DMS53 treated with DMSO at 0.1 percent for 48 hours (cell line): ENCODE measurements around the gene OASL.
A peak's percentile ranks its signal among the peaks of the same experiment; 100 is the strongest.

ENCODE experiments used
- DNase-seq: peaks from one replicate; lab custom pipeline; 2025; ENCODE audit not compliant: unreplicated experiment; lab: John Stamatoyannopoulos, UW

Gene OASL

DNA sequence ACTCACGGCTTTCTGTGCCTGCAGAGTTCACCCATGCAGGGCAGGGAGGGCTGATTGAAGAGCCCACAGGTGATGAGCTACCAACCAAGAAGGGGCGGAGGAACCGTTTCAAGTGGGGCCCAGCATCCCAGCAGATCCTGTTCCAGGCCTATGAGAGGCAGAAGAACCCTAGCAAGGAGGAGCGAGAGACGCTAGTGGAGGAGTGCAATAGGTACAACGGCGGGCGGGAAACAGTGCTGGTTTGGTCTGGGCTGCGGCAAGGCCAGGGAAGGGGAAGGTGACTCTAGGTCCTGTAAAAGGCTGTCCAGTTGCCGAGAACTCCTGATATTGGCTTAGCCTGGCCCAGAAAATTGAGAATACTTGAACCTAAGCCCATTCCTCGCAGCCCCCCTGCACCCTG, 45.5 kb downstream of the OASL start:
- no peak for DNase-seq

- no peak for DNase-seq
Observed at GRCh38 chr12:120992989-120993388, 46.1 kb downstream of the OASL start.

GRCh38 chr12:120991965-120992364, 47.1 kb downstream of the OASL start:
- DNase-seq = no peak

DNA sequence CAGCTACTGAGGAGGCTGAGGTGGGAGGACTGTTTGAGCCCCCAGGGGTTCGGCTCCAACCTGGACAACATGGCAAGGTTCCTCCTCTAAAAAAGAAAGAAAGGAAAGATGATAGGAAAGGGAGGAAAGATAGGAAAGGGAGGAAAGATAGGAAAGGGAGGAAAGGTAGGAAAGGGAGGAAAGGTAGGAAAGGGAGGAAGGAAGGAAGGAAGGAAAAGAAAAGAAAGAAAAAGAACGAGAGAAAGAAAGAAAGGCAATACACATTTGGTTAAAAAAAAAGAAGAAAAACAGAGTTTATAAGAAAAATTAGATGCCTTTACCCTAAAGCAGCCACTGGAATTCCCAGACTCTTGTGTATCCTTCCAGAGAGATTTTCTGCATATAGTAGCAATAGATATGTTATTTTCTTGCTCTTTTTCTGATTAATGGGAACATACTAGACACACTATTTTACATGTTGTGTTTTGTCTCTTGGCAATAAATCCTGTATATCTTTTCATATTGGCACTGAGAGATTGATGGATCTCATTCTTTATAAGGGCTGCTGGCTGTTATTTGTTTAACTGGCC, 48.5 kb downstream of the OASL start:
- no peak for DNase-seq

- no peak for DNase-seq
Observed at GRCh38 chr12:120989687-120990086, 49.4 kb downstream of the OASL start.

GRCh38 chr12:120988658-120989057, 50.4 kb downstream of the OASL start:
- no peak for DNase-seq

GRCh38 chr12:120988234-120988633, 50.8 kb downstream of the OASL start:
- no peak for DNase-seq

- DNase-seq = peak; percentile 36
Observed at GRCh38 chr12:120984351-120984898, 54.6 kb downstream of the OASL start.

GRCh38 chr12:120983759-120984158, 55.3 kb downstream of the OASL start:
- no peak for DNase-seq

DNA sequence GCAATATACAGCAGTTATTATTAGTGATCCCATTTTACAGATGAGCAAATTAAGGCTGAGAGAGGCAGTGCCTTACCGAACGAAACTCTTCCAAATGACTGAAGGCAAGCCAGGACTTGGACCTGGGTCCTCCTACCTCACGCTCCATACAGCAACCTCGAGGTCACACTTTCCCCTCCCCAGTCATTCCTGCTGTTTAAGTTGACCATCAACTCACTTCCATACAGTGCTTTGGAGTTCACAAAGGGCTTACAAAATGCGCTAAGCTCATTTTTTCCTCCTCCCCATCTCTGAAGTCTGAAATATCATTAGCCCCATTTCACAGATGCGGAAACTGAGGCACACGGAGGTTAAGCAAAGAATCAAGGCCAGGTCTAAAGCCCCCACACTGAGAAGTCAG, 56.4 kb downstream of the OASL start:
- DNase-seq = no peak

DNA sequence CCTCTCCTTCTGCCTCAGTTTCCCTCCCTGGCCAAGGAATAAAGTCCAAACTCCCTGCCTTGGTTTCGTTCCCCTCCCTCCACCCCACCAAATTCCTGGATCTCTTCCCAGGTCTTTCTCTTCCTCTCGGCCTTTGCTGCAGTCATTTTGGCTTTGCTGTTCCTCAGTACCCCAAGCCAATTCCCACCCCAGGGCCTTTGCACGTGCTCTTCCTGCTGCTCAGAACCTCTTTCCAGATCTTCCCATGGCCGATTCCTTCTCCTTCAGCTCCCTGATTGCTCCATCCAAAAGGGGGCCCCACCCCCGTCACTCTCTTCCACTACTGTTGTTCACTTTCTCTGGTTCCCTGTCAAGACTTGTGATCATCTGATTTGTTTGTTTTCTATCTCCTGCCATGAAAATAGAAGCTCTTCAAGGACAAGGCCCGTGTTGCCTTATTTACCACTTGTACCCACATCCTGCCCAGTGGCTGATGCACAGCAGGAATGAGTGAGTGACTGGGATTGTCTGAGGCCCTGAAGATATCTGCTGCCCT, 57.6 kb downstream of the OASL start:
- no peak for DNase-seq

GRCh38 chr12:120980800-120981368, 58.2 kb downstream of the OASL start:
- no peak for DNase-seq

GRCh38 chr12:120979862-120980696, 59.0 kb downstream of the OASL start:
- peak; percentile 29 for DNase-seq

DNA sequence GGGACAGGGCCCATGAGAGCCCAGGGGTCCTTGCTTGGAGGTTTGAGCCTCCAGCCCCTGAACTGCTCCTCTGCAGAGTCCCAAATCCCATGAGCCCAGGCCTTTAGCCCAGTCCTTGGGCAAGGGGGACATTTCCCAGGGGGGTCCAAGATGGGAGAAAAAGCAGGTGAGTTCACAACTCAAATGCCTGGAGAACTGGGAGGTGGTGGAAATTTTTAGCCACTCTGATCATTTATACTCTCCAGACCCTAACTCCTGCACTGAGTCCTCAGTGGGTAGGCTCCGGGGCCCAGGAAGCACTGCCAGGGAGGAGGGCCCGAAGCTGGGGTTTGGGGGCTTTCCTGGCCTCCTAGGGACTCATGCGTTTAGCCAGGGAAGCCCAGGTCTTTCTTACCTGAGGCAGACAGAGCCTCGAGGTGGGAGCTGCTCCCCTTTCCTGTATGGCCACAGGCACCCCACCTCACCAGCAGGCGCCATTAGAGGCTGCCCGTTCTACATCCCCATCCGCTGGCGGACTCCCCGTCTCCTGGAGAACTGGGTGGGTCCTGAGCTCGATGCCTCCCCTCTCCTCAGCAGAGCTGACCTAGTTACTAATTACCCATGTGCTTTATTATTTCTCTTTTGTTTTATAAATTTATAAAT, 59.7 kb downstream of the OASL start:
- no peak for DNase-seq

GRCh38 chr12:120978296-120979219, 60.5 kb downstream of the OASL start, which contains the start of gene HNF1A:
TSS of gene HNF1A (plus strand) at chr12:120978543. CDS start at chr12:120978769, 226 bp downstream.
- peak; percentile 68 for DNase-seq

DNA sequence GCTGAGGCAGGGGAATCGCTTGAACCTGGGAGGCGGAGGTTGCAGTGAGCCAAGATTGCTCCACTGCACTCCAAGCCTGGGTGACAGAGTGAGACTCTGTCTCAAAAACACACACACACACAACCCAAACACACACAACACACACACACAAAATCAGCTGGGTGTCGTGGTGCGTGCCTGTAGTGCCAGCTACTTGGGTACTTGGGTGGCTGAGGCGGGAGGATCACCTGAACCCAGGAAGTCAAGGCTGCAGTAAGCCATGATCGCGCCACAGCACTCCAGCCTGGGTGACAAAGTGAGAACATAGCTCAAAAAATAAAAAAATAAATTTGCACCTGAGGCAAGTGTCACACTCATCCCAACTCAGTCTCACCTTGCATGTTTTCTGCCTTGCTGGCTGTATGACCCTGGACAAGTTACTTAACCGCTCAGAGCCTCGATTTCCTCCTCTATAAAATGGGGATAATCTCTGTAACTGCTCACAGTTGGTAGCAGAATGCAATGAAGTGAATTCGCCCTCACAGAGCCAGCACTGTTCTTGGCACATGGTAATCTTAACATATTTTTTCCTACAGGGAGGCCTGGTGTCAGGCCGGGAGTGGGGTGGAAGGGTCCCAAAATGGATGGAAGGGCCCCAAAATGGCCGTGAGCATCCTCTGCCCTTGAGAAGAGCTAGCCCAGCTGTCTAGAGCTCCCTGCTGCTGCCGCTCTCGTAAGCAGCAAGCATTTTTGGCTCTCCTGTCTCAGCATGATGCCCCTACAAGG, 61.3 kb downstream of the OASL start:
- no peak for DNase-seq

DNA sequence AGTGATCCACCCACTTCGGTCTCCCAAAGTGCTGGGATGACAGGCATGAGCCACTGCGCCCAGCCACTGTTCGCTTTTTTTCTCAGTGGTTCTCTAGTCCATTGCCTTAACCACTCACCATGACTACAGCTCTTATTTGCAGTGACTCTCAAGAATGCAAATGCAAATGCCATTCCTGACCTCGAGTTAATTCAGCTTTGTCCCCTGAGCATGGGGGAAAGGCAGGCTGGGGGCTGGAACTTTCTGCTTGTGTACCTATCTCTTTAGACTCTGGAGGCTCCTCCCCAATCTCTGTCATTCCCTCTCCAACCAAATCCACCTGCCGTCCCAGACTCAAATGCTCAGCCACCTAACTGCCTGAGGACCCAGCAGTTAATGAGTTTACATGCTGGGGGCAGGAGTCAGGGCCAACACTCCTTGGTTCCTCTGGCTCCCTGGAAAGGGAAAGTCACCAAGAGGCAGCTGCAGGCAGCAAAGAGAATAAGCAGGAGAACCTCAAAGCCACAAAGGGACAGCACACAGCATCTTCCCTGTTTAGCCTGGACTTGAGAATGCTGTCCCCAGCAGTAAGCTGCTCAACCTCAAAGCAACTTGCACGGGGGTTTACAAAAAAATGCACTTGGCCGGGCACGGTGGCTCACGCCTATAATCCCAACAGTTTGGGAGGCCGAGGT, 66.0 kb downstream of the OASL start:
- no peak for DNase-seq

GRCh38 chr12:120971299-120972180, 67.5 kb downstream of the OASL start:
- DNase-seq = peak; percentile 69
